Measurements from ENCODE around the gene CTTNBP2NL.

CTTNBP2NL gene

GRCh38 chr1:112359961-112360767 is 35.9 kb upstream of the CTTNBP2NL start:
- H3K27ac ChIP-seq, result no peak overlapping the region
- TF ChIP-seq, protein P1, sequence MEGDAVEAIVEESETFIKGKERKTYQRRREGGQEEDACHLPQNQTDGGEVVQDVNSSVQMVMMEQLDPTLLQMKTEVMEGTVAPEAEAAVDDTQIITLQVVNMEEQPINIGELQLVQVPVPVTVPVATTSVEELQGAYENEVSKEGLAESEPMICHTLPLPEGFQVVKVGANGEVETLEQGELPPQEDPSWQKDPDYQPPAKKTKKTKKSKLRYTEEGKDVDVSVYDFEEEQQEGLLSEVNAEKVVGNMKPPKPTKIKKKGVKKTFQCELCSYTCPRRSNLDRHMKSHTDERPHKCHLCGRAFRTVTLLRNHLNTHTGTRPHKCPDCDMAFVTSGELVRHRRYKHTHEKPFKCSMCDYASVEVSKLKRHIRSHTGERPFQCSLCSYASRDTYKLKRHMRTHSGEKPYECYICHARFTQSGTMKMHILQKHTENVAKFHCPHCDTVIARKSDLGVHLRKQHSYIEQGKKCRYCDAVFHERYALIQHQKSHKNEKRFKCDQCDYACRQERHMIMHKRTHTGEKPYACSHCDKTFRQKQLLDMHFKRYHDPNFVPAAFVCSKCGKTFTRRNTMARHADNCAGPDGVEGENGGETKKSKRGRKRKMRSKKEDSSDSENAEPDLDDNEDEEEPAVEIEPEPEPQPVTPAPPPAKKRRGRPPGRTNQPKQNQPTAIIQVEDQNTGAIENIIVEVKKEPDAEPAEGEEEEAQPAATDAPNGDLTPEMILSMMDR (conservative IDR thresholded peaks at IDR 0.05), result no peak

- TF ChIP-seq, protein P1 (conservative IDR thresholded peaks at IDR 0.05), result no peak
Measured at GRCh38 chr1:112363636-112364035, 32.4 kb upstream of the CTTNBP2NL start.

GRCh38 chr1:112368198-112368597 is 27.8 kb upstream of the CTTNBP2NL start:
- H3K27ac ChIP-seq, result no peak overlapping the region
- TF ChIP-seq, protein P1 (conservative IDR thresholded peaks at IDR 0.05), result no peak

More at GRCh38 chr1:112363636-112364035, 32.4 kb upstream of the CTTNBP2NL start:
- H3K27ac ChIP-seq, result no peak overlapping the region

- no peak overlapping the region for H3K27ac ChIP-seq
- TF ChIP-seq, protein P1 (conservative IDR thresholded peaks at IDR 0.05), result peak; percentile 98
Measured at GRCh38 chr1:112369392-112370285, 26.4 kb upstream of the CTTNBP2NL start.

DNA sequence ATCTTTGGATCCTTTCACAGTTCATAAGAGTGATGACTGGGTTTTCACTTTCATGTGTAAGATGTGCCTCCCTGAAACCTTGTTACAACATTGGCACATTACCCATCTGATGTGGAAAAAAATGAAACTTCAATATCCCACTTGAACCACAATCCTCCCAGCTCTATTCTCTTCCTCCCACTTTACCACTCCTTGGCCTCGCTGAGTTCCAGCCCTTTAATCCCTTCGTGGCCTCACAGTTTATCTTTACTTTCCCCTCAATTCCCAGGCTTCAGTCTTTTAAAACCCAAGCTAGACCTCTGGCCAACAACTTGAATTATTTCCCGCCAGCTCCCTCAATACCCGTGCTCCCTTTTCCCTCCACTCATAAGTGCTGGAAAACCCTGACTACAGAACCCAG is 25.0 kb upstream of the CTTNBP2NL start:
- TF ChIP-seq, protein P1 (conservative IDR thresholded peaks at IDR 0.05), result no peak
- H3K27ac ChIP-seq, result no peak overlapping the region

DNA sequence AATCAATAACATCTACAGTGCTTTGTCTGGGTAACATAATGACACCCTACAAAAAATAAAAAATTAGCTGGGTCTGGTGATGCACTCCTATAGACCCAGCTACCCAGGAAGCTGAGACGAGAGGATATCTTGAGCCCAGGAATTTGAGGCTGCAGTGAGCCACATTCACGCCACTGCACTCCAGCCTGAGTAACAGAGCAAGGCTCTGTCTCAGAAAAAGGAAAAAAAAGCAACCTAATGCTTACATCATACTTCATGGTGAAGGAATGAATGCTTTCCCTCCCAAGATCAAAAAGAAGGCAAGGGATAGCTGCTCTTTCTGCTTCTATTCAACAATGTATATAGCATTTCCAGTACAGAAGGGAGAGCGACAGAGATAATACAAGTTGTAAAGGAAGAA is 24.2 kb upstream of the CTTNBP2NL start:
- TF ChIP-seq, protein P1 (conservative IDR thresholded peaks at IDR 0.05), result no peak

DNA sequence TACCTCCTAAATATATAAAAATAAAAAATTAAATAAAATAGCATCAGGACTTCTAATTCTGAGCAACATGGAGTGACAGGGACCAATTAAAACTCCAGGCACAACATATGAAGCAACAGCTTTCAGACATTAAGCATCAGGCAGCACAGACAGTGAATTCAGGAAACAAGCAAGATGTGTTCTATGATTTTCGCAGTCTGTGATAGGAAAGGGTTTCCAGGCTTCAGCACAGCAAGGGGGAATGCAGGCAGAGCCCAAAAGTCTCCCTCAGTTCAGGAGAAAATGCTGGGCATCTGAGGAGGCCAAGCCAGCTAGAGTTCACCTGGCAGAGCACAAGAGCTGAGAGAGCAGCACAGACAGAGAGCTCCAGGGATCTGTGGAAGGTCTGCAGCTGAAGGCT is 22.2 kb upstream of the CTTNBP2NL start:
- H3K27ac ChIP-seq, result no peak overlapping the region
- TF ChIP-seq, protein P1 (conservative IDR thresholded peaks at IDR 0.05), result no peak

More for the DNA sequence above, 24.2 kb upstream of the CTTNBP2NL start:
- H3K27ac ChIP-seq, result no peak overlapping the region

Measured in VCaP (cell line).